ENCODE results near the gene CTSE. TPM values are rescaled to one million over a fixed set of nuclear protein-coding genes. Genes with fewer than 3 reads are reported as not detected.

The CTSE gene
- total and polyA plus RNA-seq, 2 of the 8 experiments (the other 6 are each of a cell fraction or from before 2014, with no cell fraction given): 0.03 TPM; not detected in 1

DNA sequence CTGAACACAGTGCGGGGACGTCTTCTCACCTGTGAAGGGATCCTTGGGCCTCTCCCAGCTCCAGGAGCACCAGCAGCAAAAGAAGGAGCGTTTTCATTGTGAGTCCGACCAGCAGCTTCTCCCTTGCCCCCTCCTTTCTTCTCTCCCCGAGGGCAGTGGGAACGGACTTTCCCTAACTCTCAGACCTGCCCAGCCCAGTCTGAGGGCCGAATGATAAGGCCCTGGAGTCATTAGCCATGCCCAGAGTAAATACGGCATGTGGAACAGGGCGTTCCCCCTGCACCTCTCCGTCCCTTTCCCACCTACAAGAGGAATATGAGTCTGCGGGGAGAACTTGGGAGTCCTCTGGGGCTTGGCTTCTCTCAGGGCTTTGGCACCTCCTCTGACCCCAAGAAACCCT is at the start of gene CTSE (continued):
- TF ChIP-seq RXRA (IDR thresholded peaks at IDR 0.05; ENCODE audit: insufficient read depth, low read depth, low read length) (no peak), CEBPB (IDR thresholded peaks at IDR 0.05; ENCODE audit: low read depth, low read length) (no peak), CBX8 (IDR thresholded peaks at IDR 0.05; ENCODE audit: borderline replicate concordance, low read depth, low read length) (no peak), CREB1 (IDR thresholded peaks at IDR 0.05) (no peak)
- TF ChIP-seq, protein P1, sequence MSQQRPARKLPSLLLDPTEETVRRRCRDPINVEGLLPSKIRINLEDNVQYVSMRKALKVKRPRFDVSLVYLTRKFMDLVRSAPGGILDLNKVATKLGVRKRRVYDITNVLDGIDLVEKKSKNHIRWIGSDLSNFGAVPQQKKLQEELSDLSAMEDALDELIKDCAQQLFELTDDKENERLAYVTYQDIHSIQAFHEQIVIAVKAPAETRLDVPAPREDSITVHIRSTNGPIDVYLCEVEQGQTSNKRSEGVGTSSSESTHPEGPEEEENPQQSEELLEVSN (IDR thresholded peaks at IDR 0.05): no peak

Measured in H1 (cell line).